ENCODE measurements around the gene HTR3D. TPM values are rescaled to one million over a fixed set of nuclear protein-coding genes. Genes with fewer than 3 reads are reported as not detected.
A peak's percentile ranks its signal among the peaks of the same experiment; 100 is the strongest.
"Not testable (repeated sequence)": the region's sequence is repeated elsewhere in the genome, so short reads cannot be mapped to it uniquely, and the experiment has no call there.

Gene HTR3D
- total RNA-seq, 2 experiments from 2014 or later = not detected

- POLR2A ChIA-PET = no interaction called here
- H3K27ac Mint-ChIP-seq = no peak overlapping the region
- no peaks in the 10 kb centered on the region for H3K27me3 Mint-ChIP-seq
- no peaks in the 10 kb centered on the region for H3K9me3 Mint-ChIP-seq (ENCODE audit: low read depth)
- no peak for ATAC-seq
- no peak for DNase-seq
- CTCF ChIA-PET = interaction anchor here (0.6 to 1.9 kb wide), 2 partner anchors 10 to 643 kb away, joined by 4 to 6 read pairs; no protein-coding TSS in a partner anchor
- intact Hi-C loops (cut with DNase I, micrococcal nuclease) = no loop called here
- no peak overlapping the region for H3K4me3 Mint-ChIP-seq
- H3K36me3 Mint-ChIP-seq (ENCODE audit: low read depth) = peaks cover 10% of the 10 kb centered on the region
- H3K4me1 Mint-ChIP-seq = peaks cover 13% of the 10 kb centered on the region
Observed at GRCh38 chr3:184004476-184004875, 27.1 kb upstream of the HTR3D start.

DNA sequence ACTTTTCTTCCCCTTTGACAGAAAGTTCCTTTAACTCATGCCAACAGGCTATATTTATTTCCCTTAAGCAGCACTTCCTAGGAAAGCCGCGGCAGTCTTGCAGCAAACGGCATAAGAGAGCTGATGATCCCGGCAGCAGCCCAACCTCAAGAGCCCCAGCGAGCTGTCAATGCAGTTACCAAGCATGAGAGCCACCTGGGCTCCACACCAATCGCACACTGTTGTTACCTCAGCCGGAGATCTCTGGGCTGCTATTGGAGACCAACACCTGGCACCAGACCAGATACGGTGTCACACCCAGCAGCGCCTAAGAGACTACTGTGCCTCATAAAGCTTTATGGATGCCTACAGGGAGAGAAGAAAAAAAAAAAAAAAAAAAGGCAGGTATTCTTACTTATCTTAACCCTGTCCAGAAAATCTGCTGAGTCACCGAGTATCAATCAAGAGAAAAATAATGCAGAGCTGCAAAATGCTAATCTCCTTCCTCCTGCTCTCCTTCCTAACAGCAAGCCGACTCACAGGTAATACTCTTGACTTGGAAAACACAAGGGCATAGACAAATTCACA lies 25.5 kb upstream of the HTR3D start:
- POLR2A ChIA-PET = no interaction called here
- no peak overlapping the region for H3K4me3 Mint-ChIP-seq

DNA sequence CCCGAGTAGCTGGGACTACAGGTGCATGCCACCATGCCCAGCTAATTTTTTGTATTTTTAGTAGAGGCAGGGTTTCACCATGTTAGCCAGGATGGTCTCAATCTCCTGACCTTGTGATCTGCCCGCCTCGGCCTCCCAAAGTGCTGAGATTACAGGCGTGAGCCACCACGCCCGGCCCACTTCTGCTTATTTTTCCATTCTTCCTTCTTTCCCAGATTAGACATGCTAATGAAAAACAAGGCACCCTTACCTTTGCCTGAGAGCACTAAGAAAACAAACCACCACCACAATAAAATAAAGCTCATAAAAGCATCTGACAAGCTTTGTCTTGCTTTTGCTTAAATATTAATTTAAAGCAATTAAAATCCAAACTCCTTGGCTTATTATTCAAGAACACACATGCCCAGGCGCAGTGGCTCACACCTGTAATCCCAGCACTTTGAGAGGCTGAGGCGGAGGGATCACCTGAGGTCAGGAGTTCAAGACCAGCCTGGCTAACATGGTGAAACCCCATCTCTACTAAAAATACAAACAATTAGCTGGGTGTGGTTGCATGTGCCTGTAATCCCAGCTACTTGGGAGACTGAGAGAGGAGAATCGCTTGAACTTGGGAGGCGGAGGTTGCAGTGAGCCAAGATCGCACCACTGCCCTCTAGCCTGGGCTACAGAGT lies 24.3 kb upstream of the HTR3D start:
- H3K4me3 Mint-ChIP-seq; H3K9me3 Mint-ChIP-seq (ENCODE audit: low read depth); H3K27ac Mint-ChIP-seq; H3K27me3 Mint-ChIP-seq; POLR2A ChIA-PET; DNase-seq; ATAC-seq; intact Hi-C loops (cut with DNase I, micrococcal nuclease): not testable (repeated sequence)
- Mint-ChIP-seq H3K36me3 (ENCODE audit: low read depth) (peaks cover 10% of the 10 kb centered on the region), H3K4me1 (peaks cover 13% of the 10 kb centered on the region)
- CTCF ChIA-PET = interaction anchor here (0.8 to 1.9 kb wide), 5 partner anchors 9 to 221 kb away, joined by 3 to 5 read pairs (median 3); no protein-coding TSS in a partner anchor

More for the DNA sequence above, 25.5 kb upstream of the HTR3D start:
- CTCF ChIA-PET = interaction anchor here (0.6 to 1.9 kb wide), 6 partner anchors 8 to 110 kb away, joined by 3 to 6 read pairs (median 4); partner anchors contain the start of gene ABCC5
- H3K27ac Mint-ChIP-seq = no peak overlapping the region
- H3K4me1 Mint-ChIP-seq = peaks cover 13% of the 10 kb centered on the region
- H3K36me3 Mint-ChIP-seq (ENCODE audit: low read depth) = peaks cover 10% of the 10 kb centered on the region
- no peaks in the 10 kb centered on the region for H3K9me3 Mint-ChIP-seq (ENCODE audit: low read depth)
- ATAC-seq (peak; percentile 84), DNase-seq (peak; percentile 64)
- intact Hi-C loops (cut with DNase I, micrococcal nuclease) = no loop called here
- no peaks in the 10 kb centered on the region for H3K27me3 Mint-ChIP-seq

- no peaks in the 10 kb centered on the region for H3K27me3 Mint-ChIP-seq
- peaks cover 14% of the 10 kb centered on the region for H3K36me3 Mint-ChIP-seq (ENCODE audit: low read depth)
- H3K4me1 Mint-ChIP-seq = peaks cover 13% of the 10 kb centered on the region
- intact Hi-C loops (cut with DNase I, micrococcal nuclease) = no loop called here
- no peaks in the 10 kb centered on the region for H3K9me3 Mint-ChIP-seq (ENCODE audit: low read depth)
- H3K4me3 Mint-ChIP-seq = no peak overlapping the region
- no peak overlapping the region for H3K27ac Mint-ChIP-seq
- DNase-seq = no peak
- ChIA-PET POLR2A (no interaction called here), CTCF (interaction anchor here (0.8 to 1.9 kb wide), 2 partner anchors 112 to 220 kb away, joined by 3 to 5 read pairs; no protein-coding TSS in a partner anchor)
- no peak for ATAC-seq
Observed at GRCh38 chr3:184008161-184008560, 23.4 kb upstream of the HTR3D start.

GRCh38 chr3:184011230-184011876 lies 20.2 kb upstream of the HTR3D start:
- no peaks in the 10 kb centered on the region for H3K27me3 Mint-ChIP-seq
- ChIA-PET CTCF (interaction anchor here (0.6 to 1.5 kb wide), 3 partner anchors 13 to 127 kb away, joined by 3 read pairs; partner anchors contain the start of gene PARL), POLR2A (no interaction called here)
- H3K9me3 Mint-ChIP-seq (ENCODE audit: low read depth) = no peaks in the 10 kb centered on the region
- no peak overlapping the region for H3K4me3 Mint-ChIP-seq
- peaks cover 9% of the 10 kb centered on the region for H3K36me3 Mint-ChIP-seq (ENCODE audit: low read depth)
- H3K4me1 Mint-ChIP-seq = peaks cover 13% of the 10 kb centered on the region
- no peak for ATAC-seq
- intact Hi-C loops (cut with DNase I, micrococcal nuclease) = no loop called here
- DNase-seq = no peak
- no peak overlapping the region for H3K27ac Mint-ChIP-seq

GRCh38 chr3:184011937-184012889 lies 19.3 kb upstream of the HTR3D start:
- H3K27ac Mint-ChIP-seq = no peak overlapping the region
- H3K36me3 Mint-ChIP-seq (ENCODE audit: low read depth) = peaks cover 9% of the 10 kb centered on the region
- ChIA-PET POLR2A (no interaction called here), CTCF (interaction anchor here (0.6 to 1.5 kb wide), 3 partner anchors 14 to 518 kb away, joined by 3 read pairs; partner anchors contain the start of gene PARL)
- H3K4me1 Mint-ChIP-seq = peaks cover 16% of the 10 kb centered on the region
- intact Hi-C loops (cut with DNase I, micrococcal nuclease) = no loop called here
- ATAC-seq (no peak), DNase-seq (no peak)
- no peaks in the 10 kb centered on the region for H3K27me3 Mint-ChIP-seq
- no peak overlapping the region for H3K4me3 Mint-ChIP-seq
- H3K9me3 Mint-ChIP-seq (ENCODE audit: low read depth) = no peaks in the 10 kb centered on the region

GRCh38 chr3:184015381-184016019 lies 16.0 kb upstream of the HTR3D start:
- ATAC-seq (no peak), DNase-seq (no peak)
- Mint-ChIP-seq H3K4me1 (peaks cover 15% of the 10 kb centered on the region), H3K9me3 (ENCODE audit: low read depth) (no peaks in the 10 kb centered on the region), H3K36me3 (ENCODE audit: low read depth) (peaks cover 8% of the 10 kb centered on the region), H3K4me3 (peak overlapping the region; percentile 98), H3K27me3 (peaks cover 3% of the 10 kb centered on the region), H3K27ac (no peak overlapping the region)
- intact Hi-C loops (cut with DNase I, micrococcal nuclease) = loop anchor here in 1 of 2 experiments (2.0 to 5.0 kb wide), 3 partner anchors 111 to 1223 kb away; partner anchors contain the start of genes ATP11B and KLHL6
- ChIA-PET POLR2A (no interaction called here), CTCF (interaction anchor here (1.0 to 3.4 kb wide), 6 partner anchors 10 to 545 kb away, joined by 3 to 20 read pairs (median 3); partner anchors contain the start of gene PARL)

- Mint-ChIP-seq H3K4me3 (peak overlapping the region; percentile 98), H3K27me3 (peaks cover 5% of the 10 kb centered on the region), H3K4me1 (peaks cover 15% of the 10 kb centered on the region), H3K27ac (no peak overlapping the region), H3K9me3 (ENCODE audit: low read depth) (no peaks in the 10 kb centered on the region), H3K36me3 (ENCODE audit: low read depth) (peaks cover 8% of the 10 kb centered on the region)
- CTCF ChIA-PET = interaction anchor here (0.7 to 3.4 kb wide), 7 partner anchors 10 to 261 kb away, joined by 3 to 20 read pairs (median 3); partner anchors contain the start of gene PARL
- intact Hi-C loops (cut with DNase I, micrococcal nuclease) = loop anchor here in 1 of 2 experiments (2.0 to 5.0 kb wide), 3 partner anchors 111 to 1224 kb away; partner anchors contain the start of genes ATP11B and KLHL6
- DNase-seq (no peak), ATAC-seq (no peak)
- POLR2A ChIA-PET = no interaction called here
Observed at GRCh38 chr3:184016169-184016570, 15.4 kb upstream of the HTR3D start.

- peak; percentile 65 for DNase-seq
- intact Hi-C loops (cut with DNase I, micrococcal nuclease) = loop anchor here (1.0 to 5.0 kb wide), 9 partner anchors 112 to 1225 kb away; partner anchors contain the start of genes AP2M1 (in 1 of the 2), ATP11B (in 1 of the 2), EEF1AKMT4 (in 1 of the 2) and EIF2B5 (in 1 of the 2)
- H3K36me3 Mint-ChIP-seq (ENCODE audit: low read depth) = peaks cover 8% of the 10 kb centered on the region
- H3K27me3 Mint-ChIP-seq = peaks cover 9% of the 10 kb centered on the region
- peak; percentile 76 for ATAC-seq
- H3K27ac Mint-ChIP-seq = peak overlapping the region; percentile 85
- H3K9me3 Mint-ChIP-seq (ENCODE audit: low read depth) = no peaks in the 10 kb centered on the region
- CTCF ChIA-PET = interaction anchor here (0.6 to 3.4 kb wide), 13 partner anchors 11 to 262 kb away, joined by 3 to 20 read pairs (median 3); no protein-coding TSS in a partner anchor
- H3K4me1 Mint-ChIP-seq = peaks cover 15% of the 10 kb centered on the region
- peak overlapping the region; percentile 98 for H3K4me3 Mint-ChIP-seq
- POLR2A ChIA-PET = interaction anchor here (0.5 kb wide), 1 partner anchor 329 kb away, joined by 3 read pairs; no protein-coding TSS in a partner anchor
Observed at GRCh38 chr3:184016811-184017671, 14.5 kb upstream of the HTR3D start.
